Frontal cortex (tissue), 4 donors: Measurements from ENCODE around the gene NOC2L. TPM values are rescaled to one million over a fixed set of nuclear protein-coding genes. Genes with fewer than 3 reads are reported as not detected.
A peak's percentile ranks its signal among the peaks of the same experiment; 100 is the strongest.

ENCODE experiments used
- DNase-seq, 2 donors: peaks; one replicate each; pipeline ENCODE4 v3.0.0; 2012; ENCODE audit warnings: low spot score in 2 of 2
- FAIRE-seq: peaks from 2 replicates; lab custom pipeline; 2012; peaks lifted over from hg19 to GRCh38; lab: Jason Lieb, UNC
- total RNA-seq: library from RNA; depleted of rRNA; stranded (reverse); fragments of >200 nt; gene quantifications from one replicate; pipeline ENCODE4 v1.2.3, GENCODE V29; 2014
- donor health status: control.
- donor health status: control.
- donor health status: control.

Gene NOC2L
- total RNA-seq, 1 donor from 2014 or later, result 67.3 TPM

GRCh38 chr1:934991-935750, 23.9 kb downstream of the NOC2L start:
- no peak for FAIRE-seq
- DNase-seq, result peak in 1 of 2 donors; percentile 64

DNA sequence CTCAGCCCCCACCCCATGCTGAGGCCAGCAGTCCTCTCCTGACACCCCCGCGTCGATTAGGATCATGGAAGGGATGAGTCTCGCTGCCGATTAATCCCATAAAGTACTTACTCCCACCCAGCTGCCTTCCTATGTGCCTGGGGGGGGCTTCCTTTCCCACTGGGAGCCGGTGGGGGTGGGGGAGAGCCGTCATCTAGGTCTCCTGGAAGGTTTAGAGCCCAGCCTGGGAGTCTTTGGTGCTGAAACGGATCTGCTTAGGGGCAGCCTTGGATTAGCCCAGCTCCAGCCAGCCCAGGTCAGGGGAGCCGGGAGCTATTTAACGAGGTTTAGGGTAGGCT, 25.5 kb downstream of the NOC2L start:
- no peak for FAIRE-seq
- no peak for DNase-seq

- FAIRE-seq (no peak), DNase-seq (no peak)
Observed at GRCh38 chr1:932776-933602, 26.1 kb downstream of the NOC2L start.

- FAIRE-seq, result no peak
- DNase-seq, result no peak
Observed at GRCh38 chr1:932173-932510, 26.9 kb downstream of the NOC2L start.

GRCh38 chr1:931380-932172, 27.5 kb downstream of the NOC2L start:
- FAIRE-seq (no peak), DNase-seq (no peak)

- no peak for FAIRE-seq
- no peak for DNase-seq
Observed at GRCh38 chr1:930633-931138, 28.4 kb downstream of the NOC2L start.

DNA sequence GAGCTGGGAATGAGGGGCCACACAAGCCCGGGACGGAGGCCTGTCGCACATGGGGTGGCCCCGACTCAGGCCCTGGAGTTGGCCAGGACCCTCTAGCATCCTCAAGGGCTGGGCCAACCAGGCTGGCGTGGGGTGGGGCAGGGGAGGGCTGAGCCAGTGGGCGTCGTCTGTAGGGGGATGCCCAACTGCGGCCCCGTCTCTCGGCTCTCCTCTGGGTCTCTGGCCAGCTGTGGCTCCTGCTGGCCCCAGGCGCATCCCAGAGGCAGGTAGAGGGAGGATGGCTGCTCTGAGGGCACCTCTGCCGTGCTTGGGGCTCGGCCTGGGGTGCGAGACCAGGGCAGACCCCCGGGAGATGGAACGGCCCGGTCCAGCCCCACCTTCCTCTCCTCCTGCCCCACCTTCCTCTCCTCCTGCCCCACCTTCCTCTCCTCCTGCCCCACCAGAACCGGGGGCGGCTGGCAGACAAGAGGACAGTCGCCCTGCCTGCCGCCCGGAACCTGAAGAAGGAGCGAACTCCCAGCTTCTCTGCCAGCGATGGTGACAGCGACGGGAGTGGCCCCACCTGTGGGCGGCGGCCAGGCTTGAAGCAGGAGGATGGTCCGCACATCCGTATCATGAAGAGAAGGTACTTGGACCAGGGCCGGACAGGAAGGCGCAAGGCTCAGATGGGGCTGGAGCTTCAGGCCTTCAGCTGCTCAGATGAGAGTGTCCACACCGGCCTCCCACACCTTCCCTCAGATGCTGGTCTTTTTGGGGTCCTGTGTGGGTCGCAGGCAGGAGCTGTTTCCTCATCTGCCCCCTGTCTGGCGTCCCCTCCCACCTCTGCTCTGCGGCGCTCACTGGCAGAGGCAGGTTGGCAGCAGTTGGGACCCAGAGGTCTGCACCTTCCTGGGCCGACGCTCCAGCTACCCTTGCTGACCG, 29.1 kb downstream of the NOC2L start:
- DNase-seq, result no peak
- no peak for FAIRE-seq

GRCh38 chr1:928825-929661, 30.0 kb downstream of the NOC2L start:
- DNase-seq (no peak), FAIRE-seq (no peak)

GRCh38 chr1:927748-928147, 31.3 kb downstream of the NOC2L start:
- no peak for DNase-seq
- FAIRE-seq, result no peak

GRCh38 chr1:927234-927633, 31.8 kb downstream of the NOC2L start:
- no peak for FAIRE-seq
- no peak for DNase-seq

DNA sequence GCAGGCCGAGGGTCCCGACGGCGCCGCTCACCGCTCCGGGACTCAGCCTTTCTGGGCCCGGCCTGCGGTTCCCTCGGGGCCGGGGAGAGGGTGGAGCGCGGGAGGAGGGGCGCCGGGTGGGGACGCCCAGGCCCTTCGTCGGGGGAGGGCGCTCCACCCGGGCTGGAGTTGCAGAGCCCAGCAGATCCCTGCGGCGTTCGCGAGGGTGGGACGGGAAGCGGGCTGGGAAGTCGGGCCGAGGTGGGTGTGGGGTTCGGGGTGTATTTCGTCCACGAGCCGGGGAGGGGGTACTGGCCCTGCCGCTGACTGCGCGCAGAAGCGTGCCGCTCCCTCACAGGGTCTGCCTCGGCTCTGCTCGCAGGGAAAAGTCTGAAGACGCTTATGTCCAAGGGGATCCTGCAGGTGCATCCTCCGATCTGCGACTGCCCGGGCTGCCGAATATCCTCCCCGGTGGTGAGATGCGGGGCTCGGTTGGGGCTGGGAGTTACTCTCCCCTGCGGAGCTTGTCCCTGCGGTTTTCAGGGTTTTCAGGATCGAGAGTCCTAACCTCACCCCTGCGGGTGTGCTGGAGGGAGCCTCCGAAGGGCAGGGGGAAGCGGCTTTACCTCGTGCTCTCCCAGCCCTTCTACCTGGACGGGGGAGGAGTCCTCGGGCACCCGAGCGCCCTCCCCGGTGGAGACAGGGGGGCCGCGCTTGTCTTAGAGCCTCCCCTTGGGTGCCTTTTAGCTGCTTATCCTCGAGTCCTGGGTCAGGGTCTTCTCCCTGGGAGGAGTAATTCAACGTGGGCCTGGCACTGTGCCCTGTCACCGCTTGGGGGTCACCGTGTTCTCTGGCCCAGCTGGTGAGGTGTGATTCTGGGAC, 33.3 kb downstream of the NOC2L start:
- FAIRE-seq (no peak), DNase-seq (no peak)

- no peak for DNase-seq
Observed at GRCh38 chr1:924656-925560, 34.1 kb downstream of the NOC2L start.

GRCh38 chr1:923991-924655, 34.9 kb downstream of the NOC2L start:
- no peak for FAIRE-seq

More at GRCh38 chr1:924656-925560, 34.1 kb downstream of the NOC2L start:
- FAIRE-seq, result no peak

GRCh38 chr1:923131-923990, 35.7 kb downstream of the NOC2L start, which contains the start of gene SAMD11:
Gene SAMD11, plus strand, starts transcription at chr1:923923. Its CDS starts 509 bp downstream, at chr1:924432.
- no peak for FAIRE-seq
- peak; percentile 85 to 89 for DNase-seq

More at GRCh38 chr1:923991-924655, 34.9 kb downstream of the NOC2L start:
- no peak for DNase-seq
